Activated CD8-positive, alpha-beta T cell treated with anti-CD3 and anti-CD28 coated beads for 36 hours (primary cell): ENCODE results near the gene CCDC154. TPM values are rescaled to one million over a fixed set of nuclear protein-coding genes. Genes with fewer than 3 reads are reported as not detected.

Source experiments
- ATAC-seq: fragments of 200-7000 bp; cut with Tn5 transposase; one replicate; pipeline ENCODE4 v1.10.0; 2021; ENCODE audit warnings: mild to moderate bottlenecking, moderate library complexity
- CTCF ChIA-PET: fragments of 350-600 bp; sonication (Branson Sonifier 250); formaldehyde crosslinking; loops from one replicate; lab custom pipeline; 2021; ENCODE audit warnings: antibody characterized with exemption; lab: Charles Lee
- POLR2A ChIA-PET: fragments of 350-600 bp; sonication (Branson Sonifier 250); formaldehyde crosslinking; loops from one replicate; lab custom pipeline; 2021; ENCODE audit warnings: antibody characterized with exemption; lab: Charles Lee
- DNase-seq: peaks from one replicate; pipeline ENCODE4 v3.0.0-alpha.2; 2020
- H3K27ac Mint-ChIP-seq: one replicate; pipeline ENCODE4 v1.8.0; 2021; ENCODE audit warnings: mild to moderate bottlenecking, mixed read lengths
- H3K27me3 Mint-ChIP-seq: one replicate; pipeline ENCODE4 v1.8.0; 2021; ENCODE audit warnings: mixed read lengths
- H3K36me3 Mint-ChIP-seq: one replicate; pipeline ENCODE4 v1.8.0; 2021; ENCODE audit warnings: low read depth, mixed read lengths
- H3K4me1 Mint-ChIP-seq: one replicate; pipeline ENCODE4 v1.8.0; 2021; ENCODE audit warnings: low read depth, mixed read lengths
- H3K4me3 Mint-ChIP-seq: one replicate; pipeline ENCODE4 v1.8.0; 2021; ENCODE audit warnings: mild to moderate bottlenecking, moderate library complexity, mixed read lengths
- H3K9me3 Mint-ChIP-seq: one replicate; pipeline ENCODE4 v1.8.0; 2021; ENCODE audit warnings: mixed read lengths
- intact Hi-C: fragments of 100-400 bp; cut with micrococcal nuclease; formaldehyde crosslinking; loops from one replicate; pipeline ENCODE4 v1.10.0; 2022
- total RNA-seq, 2 experiments: library from RNA; stranded (reverse); gene quantifications; one replicate each; pipeline ENCODE4 v1.2.3, GENCODE V29; 2021
- TF ChIP-seq, protein P1 (sequence below): fragments of 200-600 bp; IDR thresholded peaks from one replicate; pipeline ENCODE4 v1.8.0; 2022; ENCODE audit warnings: antibody characterized with exemption, mild to moderate bottlenecking

CCDC154 gene
- total RNA-seq, 2 experiments from 2014 or later: 1.3 to 1.4 TPM

GRCh38 chr16:1398351-1398750, 46.0 kb downstream of the CCDC154 start:
- Mint-ChIP-seq H3K36me3 (peaks cover 2% of the 10 kb centered on the region), H3K4me1 (no peaks in the 10 kb centered on the region), H3K9me3 (no peaks in the 10 kb centered on the region), H3K27me3 (no peaks in the 10 kb centered on the region), H3K27ac (no peak overlapping the region), H3K4me3 (no peak overlapping the region)
- TF ChIP-seq, protein P1, sequence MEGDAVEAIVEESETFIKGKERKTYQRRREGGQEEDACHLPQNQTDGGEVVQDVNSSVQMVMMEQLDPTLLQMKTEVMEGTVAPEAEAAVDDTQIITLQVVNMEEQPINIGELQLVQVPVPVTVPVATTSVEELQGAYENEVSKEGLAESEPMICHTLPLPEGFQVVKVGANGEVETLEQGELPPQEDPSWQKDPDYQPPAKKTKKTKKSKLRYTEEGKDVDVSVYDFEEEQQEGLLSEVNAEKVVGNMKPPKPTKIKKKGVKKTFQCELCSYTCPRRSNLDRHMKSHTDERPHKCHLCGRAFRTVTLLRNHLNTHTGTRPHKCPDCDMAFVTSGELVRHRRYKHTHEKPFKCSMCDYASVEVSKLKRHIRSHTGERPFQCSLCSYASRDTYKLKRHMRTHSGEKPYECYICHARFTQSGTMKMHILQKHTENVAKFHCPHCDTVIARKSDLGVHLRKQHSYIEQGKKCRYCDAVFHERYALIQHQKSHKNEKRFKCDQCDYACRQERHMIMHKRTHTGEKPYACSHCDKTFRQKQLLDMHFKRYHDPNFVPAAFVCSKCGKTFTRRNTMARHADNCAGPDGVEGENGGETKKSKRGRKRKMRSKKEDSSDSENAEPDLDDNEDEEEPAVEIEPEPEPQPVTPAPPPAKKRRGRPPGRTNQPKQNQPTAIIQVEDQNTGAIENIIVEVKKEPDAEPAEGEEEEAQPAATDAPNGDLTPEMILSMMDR: no peak
- no peak for DNase-seq
- no peak for ATAC-seq
- intact Hi-C loops: no loop called here
- CTCF ChIA-PET: no interaction called here
- POLR2A ChIA-PET: no interaction called here

DNA sequence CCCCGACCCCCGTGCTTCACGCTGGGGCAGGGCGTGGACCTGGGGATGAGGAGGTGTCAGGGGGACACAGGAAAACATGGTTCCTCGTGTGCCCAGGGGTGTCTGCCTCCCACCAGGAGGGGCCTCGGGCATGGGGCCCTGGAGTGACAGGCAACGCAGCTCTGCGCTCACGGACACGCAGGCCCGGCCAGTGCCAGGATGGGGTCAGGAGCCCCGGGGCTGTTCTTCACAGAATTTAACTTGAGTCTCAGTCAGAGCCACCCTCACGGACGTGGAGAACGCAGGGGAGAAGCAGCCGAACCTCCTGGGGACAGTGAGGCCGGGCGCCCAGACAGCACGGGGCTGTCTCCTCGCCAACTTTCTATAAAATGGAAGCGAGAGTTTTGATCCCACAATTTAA, 46.6 kb downstream of the CCDC154 start:
- no peak overlapping the region for H3K27ac Mint-ChIP-seq
- peaks cover 2% of the 10 kb centered on the region for H3K36me3 Mint-ChIP-seq
- ChIA-PET POLR2A (no interaction called here), CTCF (no interaction called here)
- no peak overlapping the region for H3K4me3 Mint-ChIP-seq
- no peaks in the 10 kb centered on the region for H3K27me3 Mint-ChIP-seq
- no peaks in the 10 kb centered on the region for H3K4me1 Mint-ChIP-seq
- no peaks in the 10 kb centered on the region for H3K9me3 Mint-ChIP-seq
- intact Hi-C loops: no loop called here
- DNase-seq: no peak
- ATAC-seq: no peak
- TF ChIP-seq, protein P1: no peak

- H3K36me3 Mint-ChIP-seq: peaks cover 2% of the 10 kb centered on the region
- DNase-seq: no peak
- intact Hi-C loops: no loop called here
- no peak overlapping the region for H3K4me3 Mint-ChIP-seq
- CTCF ChIA-PET: no interaction called here
- no peak overlapping the region for H3K27ac Mint-ChIP-seq
- no peaks in the 10 kb centered on the region for H3K9me3 Mint-ChIP-seq
- H3K4me1 Mint-ChIP-seq: no peaks in the 10 kb centered on the region
- TF ChIP-seq, protein P1: no peak
- no peaks in the 10 kb centered on the region for H3K27me3 Mint-ChIP-seq
- POLR2A ChIA-PET: interaction anchor here (1.8 kb wide), 1 partner anchor 17 kb away, joined by 4 read pairs; no protein-coding TSS in a partner anchor
- no peak for ATAC-seq
Measured at GRCh38 chr16:1395444-1396031, 48.8 kb downstream of the CCDC154 start.

DNA sequence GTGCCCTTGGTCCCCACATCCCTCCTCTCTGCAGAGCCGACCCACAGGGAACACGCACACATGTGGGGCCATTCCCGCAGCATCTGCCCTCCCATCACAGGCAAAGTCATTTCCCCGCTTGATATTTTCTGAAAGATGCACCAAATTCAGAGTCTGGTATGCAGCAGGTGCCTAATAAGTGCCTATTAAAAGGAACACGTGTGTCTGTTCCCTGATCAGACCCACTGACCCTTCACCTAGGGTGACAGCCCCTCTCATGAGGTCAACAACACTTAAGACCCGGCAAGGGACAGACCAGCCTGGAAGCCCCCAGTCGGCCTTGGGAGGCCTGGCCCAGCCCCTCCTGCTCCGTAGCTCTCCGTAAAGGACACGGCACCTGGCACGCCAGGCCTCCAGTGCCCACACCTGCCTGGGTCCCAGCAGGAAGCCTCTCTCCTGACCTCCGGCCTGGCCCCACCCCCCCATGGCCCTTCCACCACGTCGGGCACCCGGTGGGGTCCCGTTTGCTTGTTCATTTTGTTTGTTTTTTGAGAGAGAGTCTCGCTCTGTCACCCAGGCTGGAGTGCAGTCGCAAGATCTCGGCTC, 49.9 kb downstream of the CCDC154 start:
- Mint-ChIP-seq H3K9me3 (no peaks in the 10 kb centered on the region), H3K36me3 (peaks cover 5% of the 10 kb centered on the region)
- POLR2A ChIA-PET: no interaction called here

GRCh38 chr16:1393613-1394176, 50.7 kb downstream of the CCDC154 start:
- ChIA-PET CTCF (no interaction called here), POLR2A (no interaction called here)
- intact Hi-C loops: no loop called here
- Mint-ChIP-seq H3K9me3 (no peaks in the 10 kb centered on the region), H3K4me1 (no peaks in the 10 kb centered on the region), H3K4me3 (no peak overlapping the region), H3K27ac (no peak overlapping the region), H3K36me3 (peaks cover 5% of the 10 kb centered on the region), H3K27me3 (no peaks in the 10 kb centered on the region)
- DNase-seq (no peak), ATAC-seq (no peak)
- TF ChIP-seq, protein P1: no peak

More for the DNA sequence above, 49.9 kb downstream of the CCDC154 start:
- ATAC-seq (no peak), DNase-seq (no peak)
- CTCF ChIA-PET: no interaction called here
- intact Hi-C loops: no loop called here
- Mint-ChIP-seq H3K4me3 (no peak overlapping the region), H3K27ac (no peak overlapping the region), H3K4me1 (no peaks in the 10 kb centered on the region), H3K27me3 (no peaks in the 10 kb centered on the region)
- TF ChIP-seq, protein P1: no peak
